HT1080 (cell line): ENCODE results near the gene ZNF750. TPM values are rescaled to one million over a fixed set of nuclear protein-coding genes. Genes with fewer than 3 reads are reported as not detected.
A peak's percentile ranks its signal among the peaks of the same experiment; 100 is the strongest.

Experiments used
- DNase-seq: peaks from one replicate; pipeline ENCODE4 v3.0.0-alpha.2; 2015; ENCODE audit warnings: low read depth
- total RNA-seq: library from RNA; depleted of rRNA; stranded (reverse); fragments of >200 nt; shearing (Covaris generic); gene quantifications from 2 replicates; pipeline ENCODE4 v1.2.3, GENCODE V29; 2014

Gene ZNF750
- total RNA-seq, 1 experiment from 2014 or later: not detected

GRCh38 chr17:82873521-82873920, 33.7 kb upstream of the ZNF750 start:
- no peak for DNase-seq

DNA sequence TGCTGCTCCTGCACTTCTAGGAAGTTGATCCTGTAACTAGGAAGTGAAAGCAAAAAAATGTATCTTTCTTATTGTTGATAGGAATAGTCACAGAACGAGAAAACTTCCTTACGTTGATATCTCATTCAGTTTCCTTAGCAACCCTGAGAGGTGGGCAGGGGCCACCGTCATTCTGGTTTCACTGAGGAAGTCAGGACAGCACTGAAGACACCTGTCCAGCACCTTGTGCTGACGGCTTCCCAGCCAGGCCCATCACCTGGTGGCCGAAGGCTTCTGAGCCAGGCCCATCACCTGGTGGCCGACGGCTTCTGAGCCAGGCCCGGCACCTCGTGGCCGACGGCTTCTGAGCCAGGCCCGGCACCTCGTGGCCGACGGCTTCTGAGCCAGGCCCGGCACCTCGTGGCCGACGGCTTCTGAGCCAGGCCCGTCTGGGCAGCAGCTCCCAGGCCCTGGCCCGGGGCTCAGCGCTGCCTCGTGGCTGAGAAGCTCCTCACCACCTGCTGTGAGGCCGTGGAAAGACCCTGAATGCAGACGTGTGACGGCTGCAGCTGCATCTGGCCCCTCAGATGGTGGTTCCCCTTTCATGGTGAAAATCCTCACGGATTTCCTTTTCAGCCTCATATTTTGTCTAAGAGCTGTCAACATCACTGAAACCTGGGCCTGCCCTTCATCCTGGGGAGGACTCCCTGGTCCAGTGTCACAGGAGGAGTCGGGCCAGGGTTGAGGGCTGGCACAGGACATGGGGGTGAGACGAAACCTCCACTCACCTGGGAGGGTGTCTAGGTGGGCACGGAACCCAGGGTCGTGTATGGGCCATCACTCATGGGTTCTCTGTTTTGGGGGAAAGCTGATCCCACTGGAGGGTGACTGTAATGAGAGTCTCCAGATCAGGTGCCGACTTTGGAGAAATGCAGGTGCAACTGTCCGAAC, 33.0 kb upstream of the ZNF750 start:
- DNase-seq: no peak

DNA sequence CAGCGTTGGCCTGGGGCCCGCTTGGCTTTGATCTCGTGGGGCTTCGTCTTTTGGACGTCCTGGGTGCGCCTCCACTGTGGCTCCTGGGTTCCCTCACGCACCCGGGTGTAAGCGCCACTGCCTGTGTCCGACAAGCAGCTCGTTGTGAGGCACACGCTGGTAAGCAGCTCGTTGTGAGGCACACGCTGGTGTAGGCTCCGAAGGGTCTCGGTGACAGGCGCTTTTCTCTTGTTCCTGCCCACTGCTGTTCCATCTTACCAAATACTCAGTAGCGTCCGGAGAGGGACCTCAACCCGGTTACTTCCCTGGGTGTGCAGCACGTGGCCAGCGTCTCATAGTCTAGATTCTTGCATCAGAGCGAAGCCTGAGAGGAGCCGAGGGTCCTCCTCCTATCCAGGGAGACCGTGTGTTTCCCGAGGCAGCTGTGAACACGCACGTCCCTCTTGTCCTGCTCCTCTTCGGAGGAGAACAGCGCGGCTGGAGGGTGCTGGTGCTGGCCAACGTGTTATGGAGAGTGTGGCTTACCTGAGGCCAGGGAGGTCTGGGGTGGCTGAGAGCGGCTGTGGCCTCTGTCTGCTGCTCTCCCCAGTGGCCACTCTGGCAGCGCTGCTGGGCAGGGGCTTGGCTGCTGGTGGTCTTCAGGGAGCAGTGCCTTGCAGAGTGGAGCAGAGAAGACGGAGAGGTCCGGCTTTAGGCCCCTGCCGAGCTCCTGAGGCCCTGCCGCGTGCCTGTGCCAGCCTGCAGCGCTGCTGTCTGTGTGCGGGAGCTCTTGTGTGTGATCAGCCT, 32.1 kb upstream of the ZNF750 start:
- DNase-seq: no peak

- DNase-seq: no peak
These were observed 31.4 kb upstream of the ZNF750 start for GRCh38 chr17:82871056-82871775.

DNA sequence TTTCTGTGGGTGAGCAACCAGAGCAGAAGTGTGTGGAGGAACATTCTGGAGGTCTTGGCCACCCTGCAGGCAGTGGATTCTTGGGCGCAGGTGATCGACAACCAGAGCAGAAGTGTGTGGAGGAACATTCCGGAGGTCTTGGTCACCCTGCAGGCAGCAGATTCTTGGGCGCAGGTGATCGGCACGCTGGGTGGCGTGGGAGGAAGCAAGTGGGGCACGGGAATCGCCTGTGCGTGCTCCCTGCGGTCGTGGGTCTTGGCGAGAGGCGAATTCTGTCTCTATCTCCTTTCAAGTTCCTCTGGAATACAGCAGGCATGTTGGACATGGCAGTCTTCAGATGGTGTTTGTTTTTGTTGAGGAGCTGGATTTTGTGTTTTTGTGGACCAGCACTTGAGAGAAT, 30.7 kb upstream of the ZNF750 start:
- no peak for DNase-seq

GRCh38 chr17:82870091-82870491, 30.3 kb upstream of the ZNF750 start:
- DNase-seq: no peak

GRCh38 chr17:82869536-82869935, 29.7 kb upstream of the ZNF750 start:
- DNase-seq: no peak

DNA sequence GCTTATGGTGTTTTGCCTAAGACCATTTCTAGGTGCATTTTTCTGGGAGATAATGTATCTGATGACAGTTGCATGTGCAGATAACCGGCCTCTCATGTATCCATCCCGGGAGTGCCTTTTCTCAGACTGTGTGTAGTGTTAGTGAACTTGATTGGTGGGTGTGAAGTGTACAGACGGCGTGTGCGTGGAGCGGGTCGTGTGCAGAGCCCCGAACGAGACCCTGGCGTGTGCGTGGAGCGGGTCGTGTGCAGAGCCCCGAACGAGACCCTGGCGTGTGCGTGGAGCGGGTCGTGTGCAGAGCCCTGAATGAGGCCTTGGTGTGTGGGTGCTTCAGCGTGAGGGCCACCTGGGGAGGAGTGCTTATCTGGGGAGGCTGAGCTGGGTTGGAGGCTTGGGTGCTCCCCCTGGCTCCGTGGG, 28.9 kb upstream of the ZNF750 start:
- DNase-seq: no peak

DNA sequence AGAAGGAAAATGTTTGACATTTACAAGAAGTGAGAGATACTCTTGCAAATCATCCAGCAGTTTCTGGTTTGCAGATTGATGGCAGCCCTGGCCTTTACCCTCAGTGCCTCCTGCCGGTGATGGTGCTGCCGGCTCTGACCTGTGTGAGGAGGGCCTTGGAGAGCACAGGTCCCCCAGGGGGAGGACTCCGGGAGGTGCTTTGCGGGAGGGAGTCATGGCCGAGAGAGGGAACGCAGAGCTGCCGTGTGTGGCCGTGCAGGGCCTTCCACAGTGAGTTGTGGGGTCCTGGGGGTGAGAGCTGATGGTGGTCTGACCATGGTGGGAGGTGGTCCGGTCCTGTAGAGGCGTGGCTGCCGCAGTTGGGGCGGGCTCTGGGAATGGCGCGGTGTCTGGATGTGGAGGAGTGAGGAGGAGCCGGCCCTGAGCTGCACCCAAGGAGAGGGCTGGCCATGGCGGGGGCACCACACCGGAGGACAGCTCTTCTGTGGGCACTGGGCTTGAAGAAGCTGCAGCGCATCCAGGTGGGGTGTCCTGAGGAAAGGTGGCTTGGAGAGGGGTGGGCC, 28.0 kb upstream of the ZNF750 start:
- no peak for DNase-seq

DNA sequence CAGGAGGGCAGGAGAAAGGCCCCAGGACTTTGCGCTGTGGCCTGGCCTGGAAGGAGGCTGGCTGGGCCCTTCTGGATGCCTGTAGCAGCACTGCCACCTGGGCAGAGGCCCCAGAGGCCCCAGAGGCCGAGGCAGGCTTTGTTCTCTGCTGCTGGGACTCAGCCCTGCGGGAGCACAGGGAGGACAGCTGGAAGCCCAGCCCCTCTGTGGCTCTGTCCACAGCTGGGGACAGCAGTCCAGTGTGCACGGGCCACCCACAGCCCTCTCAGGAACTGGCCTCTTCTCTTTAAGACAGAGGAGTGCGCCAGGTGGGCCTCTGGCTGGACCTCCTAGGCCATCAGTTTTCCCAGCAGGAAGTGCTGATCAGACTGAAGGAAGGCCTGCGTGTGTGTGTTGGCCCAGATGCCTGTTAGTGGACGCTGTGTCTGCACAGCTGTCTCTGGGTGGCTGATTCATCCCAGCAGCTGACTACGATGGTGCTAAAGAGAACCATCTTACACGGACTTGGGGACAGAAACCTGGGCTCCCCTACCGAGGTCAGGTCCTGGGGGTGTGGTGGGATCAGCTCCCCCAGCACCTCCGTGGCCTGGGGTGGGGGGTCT, 26.9 kb upstream of the ZNF750 start:
- DNase-seq: peak; percentile 52

DNA sequence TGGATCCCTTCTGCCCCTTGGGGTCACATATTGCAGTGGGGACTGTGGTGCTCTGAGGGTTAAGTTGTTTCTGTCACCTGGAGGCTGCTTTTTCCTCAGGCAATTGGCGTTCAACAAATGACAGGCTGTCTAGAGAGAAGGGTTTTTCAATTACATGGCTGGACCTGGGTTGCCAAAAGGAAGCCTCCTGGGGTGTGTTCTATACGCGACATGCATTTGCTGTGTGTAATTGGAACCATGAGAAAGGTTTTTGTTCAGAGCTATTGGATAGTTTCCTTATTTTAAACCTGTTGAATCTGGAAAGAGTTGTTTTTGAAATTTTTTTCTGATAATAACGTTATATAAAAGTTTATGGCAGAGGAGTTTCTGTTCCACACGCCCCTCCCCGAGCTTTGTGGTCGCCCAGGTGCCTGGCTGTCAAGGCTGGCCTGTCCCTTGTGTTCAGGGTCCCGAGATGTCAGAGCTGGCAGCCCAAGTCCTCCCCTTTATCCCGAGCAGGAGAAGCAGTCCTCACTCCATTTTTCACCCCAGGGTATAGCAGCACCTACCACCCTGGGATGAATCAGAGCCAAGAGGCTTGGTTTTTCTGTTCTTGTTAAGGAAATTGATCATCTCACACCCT, 26.1 kb upstream of the ZNF750 start:
- DNase-seq: no peak

GRCh38 chr17:82865274-82865673, 25.5 kb upstream of the ZNF750 start:
- no peak for DNase-seq

GRCh38 chr17:82864713-82865248, 25.0 kb upstream of the ZNF750 start:
- DNase-seq: no peak

DNA sequence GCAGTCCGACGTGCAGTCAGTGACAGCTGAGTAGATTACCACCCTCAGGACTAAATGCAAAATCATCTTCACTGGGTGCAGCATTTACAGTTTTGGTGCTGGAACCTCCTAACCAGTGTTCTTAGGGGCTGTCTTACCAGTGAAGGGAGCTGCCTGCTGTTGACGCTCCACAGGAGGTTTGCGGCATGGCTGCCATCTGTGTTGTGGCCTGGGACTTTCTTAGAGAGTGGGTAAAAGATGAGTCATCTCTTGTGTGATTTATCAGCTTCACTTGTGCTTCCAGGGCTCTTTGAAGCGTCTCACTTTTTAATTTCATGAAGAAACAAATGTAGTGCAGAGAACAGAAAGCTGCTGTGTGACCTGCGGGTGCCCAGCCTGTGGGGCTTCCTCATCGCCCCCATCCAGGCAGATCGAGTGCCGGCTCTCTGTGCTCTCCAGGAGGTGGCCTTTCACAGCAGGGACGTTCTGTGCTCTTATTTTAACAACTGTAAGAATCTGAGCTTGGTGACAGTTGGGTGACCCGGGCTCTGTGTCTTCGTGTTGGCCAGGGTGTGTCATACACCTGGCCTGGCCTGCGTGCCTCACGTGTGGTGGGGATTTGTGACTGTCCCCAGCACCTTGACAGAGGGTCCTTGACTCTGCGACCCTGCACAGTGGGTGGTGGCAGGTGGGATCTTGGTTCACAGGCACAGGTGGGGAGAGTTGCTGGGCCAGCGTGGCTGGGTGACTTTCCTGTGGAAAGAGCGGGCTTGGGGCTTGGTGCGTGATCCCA, 24.3 kb upstream of the ZNF750 start:
- peak; percentile 86 for DNase-seq

GRCh38 chr17:82863383-82863940, 23.6 kb upstream of the ZNF750 start:
- DNase-seq: no peak

GRCh38 chr17:82862737-82863382, 23.0 kb upstream of the ZNF750 start:
- DNase-seq: no peak

GRCh38 chr17:82862191-82862590, 22.4 kb upstream of the ZNF750 start:
- no peak for DNase-seq

DNA sequence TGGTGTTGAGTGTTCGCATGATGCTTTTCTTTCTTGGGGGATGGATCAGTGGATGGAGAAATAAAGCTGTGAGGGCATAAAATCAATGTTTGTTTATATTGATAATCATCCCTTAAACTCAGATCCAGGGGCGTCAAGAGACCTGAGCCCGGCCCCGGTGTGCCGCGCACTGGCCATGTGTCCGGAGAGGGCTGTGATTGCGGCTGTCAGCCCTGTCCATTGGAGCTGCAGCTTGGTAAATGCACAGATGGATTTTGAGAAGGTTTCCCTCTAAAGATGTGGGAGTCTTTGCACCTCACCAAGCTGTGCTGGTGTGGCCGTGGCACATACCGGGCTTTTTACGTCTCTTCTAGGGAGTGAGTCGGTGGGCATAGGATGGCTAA, 21.6 kb upstream of the ZNF750 start:
- no peak for DNase-seq
